ENCODE data around the gene DNAL1.

GRCh38 chr14:73752297-73752992 lies 107.7 kb downstream of the DNAL1 start:
- peak in 5 of 6 experiments; percentile 8 to 40 (median 26) for TF ChIP-seq CTCF (IDR thresholded peaks at IDR 0.05)
- TF ChIP-seq EP300 (IDR thresholded peaks at IDR 0.05) = no peak
- no peak for TF ChIP-seq POLR2A (IDR thresholded peaks at IDR 0.05)
